ENCODE data around the gene SPNS2.

SPNS2 gene

GRCh38 chr17:4498461-4499397 is at the start of gene SPNS2:
Gene SPNS2 (plus strand): TSS chr17:4498881. CDS start chr17:4499048, 167 bp downstream.
- peaks cover 66% of the 10 kb centered on the region for H3K27me3 Mint-ChIP-seq (ENCODE audit: low read depth)
- no peaks in the 10 kb centered on the region for H3K9me3 Mint-ChIP-seq
- H3K4me3 Mint-ChIP-seq = peak within 1 kb of the TSS; percentile 79 to 88 (median 82)
- H3K4me1 Mint-ChIP-seq = peaks cover 16% of the 10 kb centered on the region
- no peak for TF ChIP-seq CTCF (IDR thresholded peaks at IDR 0.05; ENCODE audit: unreplicated experiment in 3 of 3)
- peak within 1 kb of the TSS; percentile 77 to 89 (median 89) for H3K27ac Mint-ChIP-seq
- H3K36me3 Mint-ChIP-seq (ENCODE audit: low read depth) = no peaks in the 10 kb centered on the region

- Mint-ChIP-seq H3K27me3 (ENCODE audit: low read depth) (peaks cover 10% of the 10 kb centered on the region), H3K9me3 (no peaks in the 10 kb centered on the region), H3K4me3 (no peak overlapping the region), H3K36me3 (ENCODE audit: low read depth) (no peaks in the 10 kb centered on the region), H3K4me1 (peaks cover 4% of the 10 kb centered on the region), H3K27ac (no peak overlapping the region)
- no peak for TF ChIP-seq CTCF (IDR thresholded peaks at IDR 0.05; ENCODE audit: unreplicated experiment in 3 of 3)
Measured at GRCh38 chr17:4449736-4450135, 48.9 kb upstream of the SPNS2 start.

- Mint-ChIP-seq H3K27ac (no peak overlapping the region), H3K9me3 (no peaks in the 10 kb centered on the region), H3K36me3 (ENCODE audit: low read depth) (no peaks in the 10 kb centered on the region), H3K4me3 (no peak overlapping the region), H3K27me3 (ENCODE audit: low read depth) (peaks cover 10% of the 10 kb centered on the region), H3K4me1 (peaks cover 4% of the 10 kb centered on the region)
- TF ChIP-seq CTCF (IDR thresholded peaks at IDR 0.05; ENCODE audit: unreplicated experiment in 3 of 3) = no peak
Measured at GRCh38 chr17:4450710-4451316, 47.9 kb upstream of the SPNS2 start.

GRCh38 chr17:4453812-4454591 is 44.7 kb upstream of the SPNS2 start:
- no peaks in the 10 kb centered on the region for H3K36me3 Mint-ChIP-seq (ENCODE audit: low read depth)
- no peak overlapping the region for H3K27ac Mint-ChIP-seq
- H3K9me3 Mint-ChIP-seq = no peaks in the 10 kb centered on the region
- no peak for TF ChIP-seq CTCF (IDR thresholded peaks at IDR 0.05; ENCODE audit: unreplicated experiment in 3 of 3)
- H3K4me1 Mint-ChIP-seq = no peaks in the 10 kb centered on the region
- no peak overlapping the region for H3K4me3 Mint-ChIP-seq
- H3K27me3 Mint-ChIP-seq (ENCODE audit: low read depth) = peaks cover 5% of the 10 kb centered on the region

GRCh38 chr17:4460661-4461060 is 38.0 kb upstream of the SPNS2 start:
- H3K36me3 Mint-ChIP-seq (ENCODE audit: low read depth) = no peaks in the 10 kb centered on the region
- no peaks in the 10 kb centered on the region for H3K27me3 Mint-ChIP-seq (ENCODE audit: low read depth)
- no peak for TF ChIP-seq CTCF (IDR thresholded peaks at IDR 0.05; ENCODE audit: unreplicated experiment in 3 of 3)
- H3K4me3 Mint-ChIP-seq = no peak overlapping the region
- H3K4me1 Mint-ChIP-seq = peaks cover 5% of the 10 kb centered on the region
- H3K9me3 Mint-ChIP-seq = peaks cover 15% of the 10 kb centered on the region
- H3K27ac Mint-ChIP-seq = no peak overlapping the region
